Gastrocnemius medialis (tissue), 4 donors: Measurements from ENCODE around the gene RPS6KL1. TPM values are rescaled to one million over a fixed set of nuclear protein-coding genes. Genes with fewer than 3 reads are reported as not detected.

Source experiments
- ATAC-seq, 2 donors: fragments of 150-250 bp; one replicate each; pipeline ENCODE4 v1.9.1; 2016
- DNase-seq, 2 donors: peaks; one replicate each; pipeline ENCODE4 v3.0.0-alpha.2; 2019
- H3K27ac ChIP-seq, 4 donors: fragments of 200-600 bp; sonication (generic); 1 replicate in 1 of 4; 2 replicates in 3 of 4; pipeline ENCODE4 v1.5.1; 2016 to 2018; ENCODE audit warnings: mild to moderate bottlenecking in 2 of 4, moderate library complexity in 1 of 4
- H3K27me3 ChIP-seq, 3 donors: fragments of 200-600 bp; sonication (generic) in 2 of 3; 1 replicate in 1 of 3; 2 replicates in 2 of 3; pipeline versions ENCODE4 v1.5.1 to v1.6.0; 2016 to 2019; ENCODE audit warnings: mild to moderate bottlenecking in 1 of 3, moderate library complexity in 1 of 3
- H3K36me3 ChIP-seq, 2 donors: fragments of 200-600 bp; sonication (generic) in 1 of 2; one replicate each; pipeline ENCODE4 v1.5.1; 2017 to 2018
- H3K4me1 ChIP-seq, 2 donors: fragments of 200-600 bp; sonication (generic) in 1 of 2; one replicate each; pipeline ENCODE4 v1.5.1; 2016 to 2017; ENCODE audit warnings: mild to moderate bottlenecking in 2 of 2
- H3K4me3 ChIP-seq, 4 donors: fragments of 200-600 bp; sonication (generic) in 3 of 4; 1 replicate in 1 of 4; 2 replicates in 3 of 4; pipeline ENCODE4 v1.5.1; 2016 to 2019; ENCODE audit warnings: mild to moderate bottlenecking in 2 of 4
- H3K9me3 ChIP-seq, 3 donors: fragments of 200-600 bp; sonication (generic) in 2 of 3; 1 replicate in 1 of 3; 2 replicates in 2 of 3; pipeline ENCODE4 v1.5.1; 2016 to 2019
- POLR2A ChIP-seq, 2 donors: fragments of 450-650 bp; IDR thresholded peaks; one replicate each; pipeline ENCODE4 v1.6.1; 2017; ENCODE audit warnings: antibody characterized with exemption in 2 of 2, mild to moderate bottlenecking in 2 of 2, moderate library complexity in 2 of 2
- in situ Hi-C, 4 donors: fragments of 200-750 bp; cut with MboI; loops; one replicate each; pipeline versions ENCODE4 v1.15.0 to v1.8.0; 2017; ENCODE audit warnings: low sequenced_read_pairs in 4 of 4
- intact Hi-C: fragments of 100-400 bp; cut with DNase I; formaldehyde crosslinking; loops from one replicate; pipeline ENCODE4 v1.15.1; 2023; ENCODE audit warnings: low total_unique reads
- total RNA-seq, 4 donors: library from RNA; depleted of rRNA; stranded (reverse); fragments of >200 nt; gene quantifications; one replicate each; pipeline versions ENCODE4 v1.1.0 to v1.2.3, GENCODE V29; 2016
- TF ChIP-seq, protein P1 (sequence below), 5 experiments: fragments of 450-650 bp in 3 of 5; fragments of 200-600 bp in 2 of 5; sonication (generic) in 2 of 5; IDR thresholded peaks in 4 of 5; conservative IDR thresholded peaks in 1 of 5; 1 replicate in 4 of 5; 2 replicates in 1 of 5; pipeline ENCODE4 v1.5.1; 2016 to 2019; ENCODE audit warnings: antibody characterized with exemption in 5 of 5, mild to moderate bottlenecking in 3 of 5, moderate library complexity in 3 of 5

RPS6KL1 gene, protein sequence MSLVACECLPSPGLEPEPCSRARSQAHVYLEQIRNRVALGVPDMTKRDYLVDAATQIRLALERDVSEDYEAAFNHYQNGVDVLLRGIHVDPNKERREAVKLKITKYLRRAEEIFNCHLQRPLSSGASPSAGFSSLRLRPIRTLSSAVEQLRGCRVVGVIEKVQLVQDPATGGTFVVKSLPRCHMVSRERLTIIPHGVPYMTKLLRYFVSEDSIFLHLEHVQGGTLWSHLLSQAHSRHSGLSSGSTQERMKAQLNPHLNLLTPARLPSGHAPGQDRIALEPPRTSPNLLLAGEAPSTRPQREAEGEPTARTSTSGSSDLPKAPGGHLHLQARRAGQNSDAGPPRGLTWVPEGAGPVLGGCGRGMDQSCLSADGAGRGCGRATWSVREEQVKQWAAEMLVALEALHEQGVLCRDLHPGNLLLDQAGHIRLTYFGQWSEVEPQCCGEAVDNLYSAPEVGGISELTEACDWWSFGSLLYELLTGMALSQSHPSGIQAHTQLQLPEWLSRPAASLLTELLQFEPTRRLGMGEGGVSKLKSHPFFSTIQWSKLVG
- 10 to 100 TPM; 11.7 to 34.4 (median 18.7) TPM for total RNA-seq

DNA sequence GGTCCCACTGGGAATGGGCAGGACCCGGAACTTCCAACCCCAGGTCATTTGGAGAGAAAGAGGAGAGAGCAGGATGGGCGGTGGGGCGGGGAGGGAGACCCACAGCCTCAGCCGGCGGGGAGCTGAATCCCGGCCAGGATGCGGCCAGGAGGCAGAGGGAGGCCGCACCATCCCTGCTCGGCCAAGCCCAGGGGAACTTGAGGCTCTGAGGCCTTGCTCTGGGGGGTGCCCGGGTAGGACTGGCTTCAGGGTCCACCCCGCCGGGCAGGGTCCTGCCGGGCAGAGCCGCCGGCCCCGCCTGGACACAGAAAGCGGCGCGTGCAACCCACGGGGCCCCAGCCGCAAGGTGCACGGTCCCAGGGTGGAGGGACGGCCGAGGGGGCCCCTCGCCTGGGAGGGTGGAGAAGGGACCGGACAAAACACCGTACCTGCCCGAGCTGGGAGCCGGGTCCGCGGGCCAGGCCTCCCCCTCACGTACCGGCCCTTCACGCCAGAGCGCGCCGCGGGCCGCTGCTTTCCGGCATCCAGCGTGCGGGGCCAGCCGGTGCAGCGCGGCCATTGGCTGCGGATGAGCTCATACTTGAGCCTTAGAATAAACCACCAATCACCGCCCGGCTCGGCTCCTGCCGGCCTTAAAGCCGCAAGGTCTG is at the start of gene RPS6KL1:
TSS of gene RPS6KL1 (minus strand) at position 509 of the 650 bp plus-strand sequence. CDS start 1,719 bp downstream, outside the sequence.
- Histone ChIP-seq H3K4me3 (peak within 1 kb of the TSS; percentile 80 to 95 (median 89)), H3K36me3 (no peaks in the 10 kb centered on the region), H3K27me3 (no peaks in the 10 kb centered on the region), H3K27ac (peak within 1 kb of the TSS; percentile 83 to 89 (median 88)), H3K4me1 (peaks cover 16 to 21% of the 10 kb centered on the region in 2 donors), H3K9me3 (no peaks in the 10 kb centered on the region)
- intact Hi-C loops = no loop called here
- in situ Hi-C loops = no loop called here
- peak; percentile 81 to 87 for DNase-seq
- peak; percentile 97 for ATAC-seq
- TF ChIP-seq POLR2A (IDR thresholded peaks at IDR 0.05) = peak; percentile 50 to 56
- TF ChIP-seq, protein P1, sequence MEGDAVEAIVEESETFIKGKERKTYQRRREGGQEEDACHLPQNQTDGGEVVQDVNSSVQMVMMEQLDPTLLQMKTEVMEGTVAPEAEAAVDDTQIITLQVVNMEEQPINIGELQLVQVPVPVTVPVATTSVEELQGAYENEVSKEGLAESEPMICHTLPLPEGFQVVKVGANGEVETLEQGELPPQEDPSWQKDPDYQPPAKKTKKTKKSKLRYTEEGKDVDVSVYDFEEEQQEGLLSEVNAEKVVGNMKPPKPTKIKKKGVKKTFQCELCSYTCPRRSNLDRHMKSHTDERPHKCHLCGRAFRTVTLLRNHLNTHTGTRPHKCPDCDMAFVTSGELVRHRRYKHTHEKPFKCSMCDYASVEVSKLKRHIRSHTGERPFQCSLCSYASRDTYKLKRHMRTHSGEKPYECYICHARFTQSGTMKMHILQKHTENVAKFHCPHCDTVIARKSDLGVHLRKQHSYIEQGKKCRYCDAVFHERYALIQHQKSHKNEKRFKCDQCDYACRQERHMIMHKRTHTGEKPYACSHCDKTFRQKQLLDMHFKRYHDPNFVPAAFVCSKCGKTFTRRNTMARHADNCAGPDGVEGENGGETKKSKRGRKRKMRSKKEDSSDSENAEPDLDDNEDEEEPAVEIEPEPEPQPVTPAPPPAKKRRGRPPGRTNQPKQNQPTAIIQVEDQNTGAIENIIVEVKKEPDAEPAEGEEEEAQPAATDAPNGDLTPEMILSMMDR (IDR thresholded peaks at IDR 0.05 in 4 of 5, conservative IDR thresholded peaks at IDR 0.05 in 1 of 5) = no peak

DNA sequence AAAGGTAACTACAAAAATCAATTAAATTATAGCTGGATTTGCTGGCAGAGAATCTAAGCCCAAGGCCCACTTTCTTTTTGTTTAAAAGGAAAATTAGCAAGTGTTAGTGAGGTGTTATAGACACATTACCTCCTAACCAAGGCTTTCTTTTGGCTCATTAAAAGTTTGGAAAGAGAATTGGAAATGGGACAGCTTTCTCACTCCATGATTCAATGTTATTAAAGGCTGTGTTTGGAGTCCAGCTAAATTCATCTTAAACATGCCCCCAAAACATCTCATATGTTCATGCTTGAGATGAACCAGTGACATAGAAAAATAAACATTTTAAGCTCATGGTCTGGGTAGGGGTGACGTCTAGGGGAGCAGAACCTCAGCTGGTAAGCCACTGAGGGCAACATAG is 45.8 kb upstream of the RPS6KL1 start:
- H3K27ac ChIP-seq = no peak overlapping the region
- in situ Hi-C loops = no loop called here
- ATAC-seq = no peak

DNA sequence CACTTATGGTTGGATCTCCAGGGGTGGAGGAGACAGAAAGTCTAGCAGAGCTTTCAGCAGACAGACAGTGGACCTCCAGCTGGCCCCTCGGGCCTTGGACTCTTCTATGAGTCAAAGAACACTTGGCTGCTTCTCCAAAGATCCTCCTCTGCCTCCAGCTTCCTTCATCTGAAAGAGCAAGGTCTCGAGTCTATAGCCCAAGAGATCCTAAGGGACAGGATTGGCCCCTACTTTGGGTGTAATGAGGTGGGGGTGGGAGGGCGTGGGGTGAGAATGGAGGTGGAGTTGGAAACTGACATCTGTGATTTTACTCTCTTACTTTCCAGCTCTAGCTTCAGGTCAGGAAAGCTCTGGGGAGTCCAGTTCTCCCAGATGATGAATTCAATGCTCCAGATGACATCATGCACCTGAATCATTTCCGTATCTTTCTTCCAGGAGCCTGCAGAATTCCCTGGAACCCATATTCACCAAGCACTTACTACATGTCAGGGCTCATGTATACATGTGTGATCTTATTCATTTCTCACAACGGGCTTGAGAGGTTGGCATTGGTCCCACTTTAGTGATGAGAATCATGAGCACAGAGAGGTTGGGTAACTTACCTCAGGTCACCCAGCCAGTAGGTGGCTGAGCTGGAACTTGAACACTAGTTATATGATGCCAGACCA is 42.6 kb upstream of the RPS6KL1 start:
- Histone ChIP-seq H3K27me3 (no peaks in the 10 kb centered on the region), H3K4me3 (no peak overlapping the region), H3K36me3 (no peaks in the 10 kb centered on the region), H3K9me3 (no peaks in the 10 kb centered on the region), H3K4me1 (peaks cover 7 to 24% of the 10 kb centered on the region in 2 donors), H3K27ac (peak overlapping the region in 3 of 4 donors; percentile 12 to 54 (median 45))
- intact Hi-C loops = no loop called here
- TF ChIP-seq, protein P1 (IDR thresholded peaks at IDR 0.05 in 4 of 5, conservative IDR thresholded peaks at IDR 0.05 in 1 of 5) = no peak
- TF ChIP-seq POLR2A (IDR thresholded peaks at IDR 0.05) = no peak
- ATAC-seq (no peak), DNase-seq (no peak)
- in situ Hi-C loops = no loop called here

More for the DNA sequence above, 45.8 kb upstream of the RPS6KL1 start:
- H3K4me3 ChIP-seq = no peak overlapping the region
- no peaks in the 10 kb centered on the region for H3K36me3 ChIP-seq
- no peaks in the 10 kb centered on the region for H3K9me3 ChIP-seq
- intact Hi-C loops = no loop called here
- DNase-seq = no peak
- H3K27me3 ChIP-seq = no peaks in the 10 kb centered on the region
- TF ChIP-seq POLR2A (IDR thresholded peaks at IDR 0.05) = no peak
- TF ChIP-seq, protein P1 (IDR thresholded peaks at IDR 0.05 in 4 of 5, conservative IDR thresholded peaks at IDR 0.05 in 1 of 5) = no peak
- peaks cover 16 to 27% of the 10 kb centered on the region in 2 donors for H3K4me1 ChIP-seq

DNA sequence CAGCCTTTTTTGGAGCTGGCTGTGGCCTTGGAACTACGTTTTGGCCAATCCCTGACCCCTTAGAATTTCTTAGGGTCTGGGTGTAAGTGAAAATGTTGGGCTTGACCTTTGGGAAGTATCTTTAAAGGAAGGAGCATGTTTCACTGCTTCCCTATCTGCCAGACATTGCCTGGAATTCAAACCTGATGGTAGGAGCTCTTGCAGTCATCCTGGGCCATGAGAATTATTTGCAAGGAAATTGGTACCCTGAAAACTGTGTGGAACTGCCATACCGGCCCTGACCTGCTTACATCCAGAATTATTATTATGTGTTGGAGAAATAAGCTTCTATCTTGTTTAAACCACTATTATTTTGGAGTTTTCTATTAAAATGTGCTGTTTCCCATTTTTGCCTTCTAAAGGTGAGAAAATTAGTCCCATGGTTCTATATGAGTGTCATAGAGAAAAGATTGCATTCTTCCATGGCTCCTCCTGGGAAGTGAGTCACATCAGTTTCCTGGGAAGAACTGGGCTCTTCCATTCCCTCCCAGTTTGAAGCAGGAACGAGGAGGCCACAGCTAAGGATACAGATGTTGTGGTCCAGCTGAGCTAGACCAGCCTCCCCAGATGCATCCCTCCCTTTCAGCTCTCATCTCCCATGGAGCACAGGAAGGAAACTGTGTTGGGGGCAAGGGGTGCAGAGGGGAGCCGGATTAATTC is 41.9 kb upstream of the RPS6KL1 start:
- peaks cover 7 to 24% of the 10 kb centered on the region in 2 donors for H3K4me1 ChIP-seq
- ATAC-seq = no peak
- intact Hi-C loops (no loop called here), in situ Hi-C loops (no loop called here)
- no peaks in the 10 kb centered on the region for H3K9me3 ChIP-seq
- TF ChIP-seq, protein P1 (IDR thresholded peaks at IDR 0.05 in 4 of 5, conservative IDR thresholded peaks at IDR 0.05 in 1 of 5) = no peak
- H3K36me3 ChIP-seq = no peaks in the 10 kb centered on the region
- peak overlapping the region; percentile 12 to 87 (median 62) for H3K27ac ChIP-seq
- no peaks in the 10 kb centered on the region for H3K27me3 ChIP-seq
- DNase-seq = no peak
- no peak overlapping the region for H3K4me3 ChIP-seq
